ENCODE results near the gene ZRANB3. TPM values are rescaled to one million over a fixed set of nuclear protein-coding genes. Genes with fewer than 3 reads are reported as not detected.
A peak's percentile ranks its signal among the peaks of the same experiment; 100 is the strongest.
"Not testable (repeated sequence)": the region's sequence is repeated elsewhere in the genome, so short reads cannot be mapped to it uniquely, and the experiment has no call there.

Gene ZRANB3
- total RNA-seq, 3 donors from 2014 or later (not counting 1 experiment from before 2014, with no cell fraction given) = 5.0 to 7.7 (median 5.3) TPM

GRCh38 chr2:135386993-135387392 lies 144.0 kb downstream of the ZRANB3 start:
- no peak for ATAC-seq
- intact Hi-C loops (cut with micrococcal nuclease) = no loop called here
- Mint-ChIP-seq H3K27ac (no peak overlapping the region), H3K4me1 (no peaks in the 10 kb centered on the region), H3K27me3 (ENCODE audit: low read depth in 2 of 2) (no peaks in the 10 kb centered on the region), H3K4me3 (peak overlapping the region; percentile 28), H3K9me3 (peaks cover 6 to 7% of the 10 kb centered on the region in 2 donors), H3K36me3 (peaks cover 22% of the 10 kb centered on the region)
- Histone ChIP-seq H3K36me3 (ENCODE audit: control insufficient read depth, insufficient read depth, low read length) (no peaks in the 10 kb centered on the region), H3K4me3 (ENCODE audit: low read length) (no peak overlapping the region), H3K4me1 (ENCODE audit: control insufficient read depth, insufficient read depth, low read length) (no peaks in the 10 kb centered on the region), H3K9me3 (ENCODE audit: control insufficient read depth, insufficient read depth, low read length) (peaks cover under 1% of the 10 kb centered on the region), H3K27ac (ENCODE audit: low read length) (no peak overlapping the region), H3K27me3 (ENCODE audit: control insufficient read depth, insufficient read depth, low read length) (no peaks in the 10 kb centered on the region)
- WGBS (ENCODE audit: insufficient coverage) = 100% methylated on average over 1 of the region's 2 CpGs
- TF ChIP-seq, protein P1, sequence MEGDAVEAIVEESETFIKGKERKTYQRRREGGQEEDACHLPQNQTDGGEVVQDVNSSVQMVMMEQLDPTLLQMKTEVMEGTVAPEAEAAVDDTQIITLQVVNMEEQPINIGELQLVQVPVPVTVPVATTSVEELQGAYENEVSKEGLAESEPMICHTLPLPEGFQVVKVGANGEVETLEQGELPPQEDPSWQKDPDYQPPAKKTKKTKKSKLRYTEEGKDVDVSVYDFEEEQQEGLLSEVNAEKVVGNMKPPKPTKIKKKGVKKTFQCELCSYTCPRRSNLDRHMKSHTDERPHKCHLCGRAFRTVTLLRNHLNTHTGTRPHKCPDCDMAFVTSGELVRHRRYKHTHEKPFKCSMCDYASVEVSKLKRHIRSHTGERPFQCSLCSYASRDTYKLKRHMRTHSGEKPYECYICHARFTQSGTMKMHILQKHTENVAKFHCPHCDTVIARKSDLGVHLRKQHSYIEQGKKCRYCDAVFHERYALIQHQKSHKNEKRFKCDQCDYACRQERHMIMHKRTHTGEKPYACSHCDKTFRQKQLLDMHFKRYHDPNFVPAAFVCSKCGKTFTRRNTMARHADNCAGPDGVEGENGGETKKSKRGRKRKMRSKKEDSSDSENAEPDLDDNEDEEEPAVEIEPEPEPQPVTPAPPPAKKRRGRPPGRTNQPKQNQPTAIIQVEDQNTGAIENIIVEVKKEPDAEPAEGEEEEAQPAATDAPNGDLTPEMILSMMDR (IDR thresholded peaks at IDR 0.05) = no peak
- no peak for DNase-seq

GRCh38 chr2:135378591-135378990 lies 152.4 kb downstream of the ZRANB3 start:
- no peaks in the 10 kb centered on the region for H3K36me3 ChIP-seq (ENCODE audit: control insufficient read depth, insufficient read depth, low read length)
- Mint-ChIP-seq H3K4me1 (no peaks in the 10 kb centered on the region), H3K9me3 (peaks cover 10 to 17% of the 10 kb centered on the region in 2 donors), H3K27me3 (ENCODE audit: low read depth in 2 of 2) (no peaks in the 10 kb centered on the region), H3K4me3 (no peak overlapping the region), H3K27ac (no peak overlapping the region), H3K36me3 (peaks cover 14% of the 10 kb centered on the region)
- no peak overlapping the region for H3K4me3 ChIP-seq (ENCODE audit: low read length)
- DNase-seq = no peak
- H3K4me1 ChIP-seq (ENCODE audit: control insufficient read depth, insufficient read depth, low read length) = no peaks in the 10 kb centered on the region
- peaks cover 14% of the 10 kb centered on the region for H3K9me3 ChIP-seq (ENCODE audit: control insufficient read depth, insufficient read depth, low read length)
- intact Hi-C loops (cut with micrococcal nuclease) = no loop called here
- no peak for ATAC-seq
- TF ChIP-seq, protein P1 (IDR thresholded peaks at IDR 0.05) = no peak
- no peaks in the 10 kb centered on the region for H3K27me3 ChIP-seq (ENCODE audit: control insufficient read depth, insufficient read depth, low read length)
- H3K27ac ChIP-seq (ENCODE audit: low read length) = no peak overlapping the region

- ATAC-seq (no peak), DNase-seq (no peak)
- Mint-ChIP-seq H3K4me1 (no peaks in the 10 kb centered on the region), H3K36me3 (peaks cover 6% of the 10 kb centered on the region), H3K27me3 (ENCODE audit: low read depth in 2 of 2) (no peaks in the 10 kb centered on the region), H3K9me3 (peaks cover 5 to 8% of the 10 kb centered on the region in 2 donors), H3K4me3 (no peak overlapping the region), H3K27ac (no peak overlapping the region)
- intact Hi-C loops (cut with micrococcal nuclease) = no loop called here
- H3K4me3 ChIP-seq (ENCODE audit: low read length) = no peak overlapping the region
- no peaks in the 10 kb centered on the region for H3K27me3 ChIP-seq (ENCODE audit: control insufficient read depth, insufficient read depth, low read length)
- WGBS (ENCODE audit: insufficient coverage) = 98% methylated on average over 3 of the region's 4 CpGs
- no peaks in the 10 kb centered on the region for H3K4me1 ChIP-seq (ENCODE audit: control insufficient read depth, insufficient read depth, low read length)
- no peaks in the 10 kb centered on the region for H3K36me3 ChIP-seq (ENCODE audit: control insufficient read depth, insufficient read depth, low read length)
- TF ChIP-seq, protein P1 (IDR thresholded peaks at IDR 0.05) = no peak
- no peak overlapping the region for H3K27ac ChIP-seq (ENCODE audit: low read length)
- H3K9me3 ChIP-seq (ENCODE audit: control insufficient read depth, insufficient read depth, low read length) = peaks cover 6% of the 10 kb centered on the region
Observed at GRCh38 chr2:135373702-135374101, 157.3 kb downstream of the ZRANB3 start.

DNA sequence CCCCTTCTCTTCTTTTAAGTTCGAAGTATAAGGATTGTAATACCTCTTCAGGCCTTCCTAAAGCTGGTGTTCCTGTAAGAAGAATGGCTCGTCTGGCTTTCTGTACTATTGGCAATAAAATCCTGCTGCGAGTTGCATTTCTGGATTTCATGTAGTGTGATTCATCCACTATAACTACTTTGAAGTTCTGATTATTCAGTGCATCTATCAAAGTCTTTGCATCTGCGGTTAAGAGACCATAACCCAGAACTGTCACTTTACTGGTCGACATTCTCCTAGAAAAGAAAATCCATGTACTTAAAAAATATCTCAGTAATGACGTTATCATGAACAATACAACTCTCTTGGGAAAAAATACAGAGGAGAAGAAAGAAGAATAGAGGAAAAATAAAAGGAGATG lies 181.1 kb downstream of the ZRANB3 start:
- ATAC-seq = no peak
- H3K4me1 Mint-ChIP-seq = no peaks in the 10 kb centered on the region
- no peak overlapping the region for H3K27ac ChIP-seq (ENCODE audit: low read length)
- no peaks in the 10 kb centered on the region for H3K4me1 ChIP-seq (ENCODE audit: control insufficient read depth, insufficient read depth, low read length)
- intact Hi-C loops (cut with micrococcal nuclease) = no loop called here
- H3K4me3 ChIP-seq (ENCODE audit: low read length) = no peak overlapping the region
- peaks cover 20% of the 10 kb centered on the region for H3K36me3 Mint-ChIP-seq
- DNase-seq = no peak
- peaks cover 6 to 15% of the 10 kb centered on the region in 2 donors for H3K9me3 Mint-ChIP-seq
- no peak overlapping the region for H3K27ac Mint-ChIP-seq
- no peaks in the 10 kb centered on the region for H3K27me3 Mint-ChIP-seq (ENCODE audit: low read depth in 2 of 2)
- H3K4me3 Mint-ChIP-seq = no peak overlapping the region
- H3K27me3 ChIP-seq (ENCODE audit: control insufficient read depth, insufficient read depth, low read length) = no peaks in the 10 kb centered on the region
- WGBS (ENCODE audit: insufficient coverage) = 96% methylated on average over 4 of the region's 6 CpGs
- no peaks in the 10 kb centered on the region for H3K36me3 ChIP-seq (ENCODE audit: control insufficient read depth, insufficient read depth, low read length)
- TF ChIP-seq, protein P1 (IDR thresholded peaks at IDR 0.05) = no peak
- peaks cover 4% of the 10 kb centered on the region for H3K9me3 ChIP-seq (ENCODE audit: control insufficient read depth, insufficient read depth, low read length)

DNA sequence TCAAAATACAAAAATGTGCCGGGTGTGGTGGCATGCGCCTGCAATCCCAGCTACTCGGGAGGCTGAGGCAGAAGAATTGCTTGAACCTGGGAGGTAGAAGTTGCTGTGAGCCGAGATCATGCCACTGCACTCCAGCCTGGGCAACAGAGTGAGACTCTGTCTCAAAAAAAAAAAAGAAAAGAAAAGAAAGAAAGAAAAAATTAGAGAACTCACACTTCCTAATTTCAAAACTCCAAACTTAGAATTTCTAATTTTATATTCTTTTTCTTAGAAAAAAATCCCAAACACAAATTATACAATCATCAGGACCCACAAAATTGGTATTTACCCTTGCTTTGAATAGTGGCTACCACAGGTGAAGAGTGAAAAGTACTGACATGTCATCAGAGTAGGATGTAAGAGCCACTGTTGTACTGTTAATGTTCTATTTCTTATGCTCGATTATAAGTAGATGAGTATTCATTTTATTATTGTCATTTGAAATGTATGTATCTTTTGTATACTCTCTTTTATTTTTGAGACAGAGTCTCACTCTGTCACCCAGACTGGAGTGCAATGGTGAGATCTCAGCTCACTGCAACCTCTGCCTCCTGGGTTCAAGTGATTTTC lies 182.8 kb downstream of the ZRANB3 start:
- H3K27me3 ChIP-seq (ENCODE audit: control insufficient read depth, insufficient read depth, low read length); H3K9me3 ChIP-seq (ENCODE audit: control insufficient read depth, insufficient read depth, low read length); H3K4me3 ChIP-seq (ENCODE audit: low read length); DNase-seq; H3K36me3 ChIP-seq (ENCODE audit: control insufficient read depth, insufficient read depth, low read length); ATAC-seq; H3K4me3 Mint-ChIP-seq; H3K4me1 ChIP-seq (ENCODE audit: control insufficient read depth, insufficient read depth, low read length); H3K27ac Mint-ChIP-seq; H3K27me3 Mint-ChIP-seq (ENCODE audit: low read depth in 2 of 2); intact Hi-C loops (cut with micrococcal nuclease); H3K4me1 Mint-ChIP-seq; H3K27ac ChIP-seq (ENCODE audit: low read length): not testable (repeated sequence)
- Mint-ChIP-seq H3K36me3 (peaks cover 20% of the 10 kb centered on the region), H3K9me3 (peaks cover 6 to 15% of the 10 kb centered on the region in 2 donors)
- no CpG with 5 or more reads among the region's 5 CpGs for WGBS (ENCODE audit: insufficient coverage)
